HG02678 (cell line): ENCODE measurements around the gene TEAD4.
A peak's percentile ranks its signal among the peaks of the same experiment; 100 is the strongest.

ENCODE experiments used
- ATAC-seq: cut with Tn5 transposase; IDR thresholded peaks from one replicate; pipeline ENCODE4 v1.9.1; 2021; ENCODE audit warnings: mild to moderate bottlenecking, moderate library complexity; ENCODE audit not compliant: unreplicated experiment

The TEAD4 gene

GRCh38 chr12:3028108-3028507 lies 68.9 kb downstream of the TEAD4 start:
- no peak for ATAC-seq

- ATAC-seq = no peak
Observed at GRCh38 chr12:3030821-3031429, 71.7 kb downstream of the TEAD4 start.

- ATAC-seq = no peak
Observed at GRCh38 chr12:3032161-3032560, 73.0 kb downstream of the TEAD4 start.

- no peak for ATAC-seq
Observed at GRCh38 chr12:3032770-3033538, 73.8 kb downstream of the TEAD4 start.

GRCh38 chr12:3033539-3033867 lies 74.3 kb downstream of the TEAD4 start:
- no peak for ATAC-seq

GRCh38 chr12:3034067-3034750 lies 75.0 kb downstream of the TEAD4 start:
- peak; percentile 48 for ATAC-seq

- ATAC-seq = no peak
Observed at GRCh38 chr12:3035171-3035570, 76.0 kb downstream of the TEAD4 start.

GRCh38 chr12:3035815-3036702 lies 76.9 kb downstream of the TEAD4 start:
- ATAC-seq = no peak

GRCh38 chr12:3036901-3037600 lies 77.9 kb downstream of the TEAD4 start:
- ATAC-seq = no peak

GRCh38 chr12:3038166-3038565 lies 79.0 kb downstream of the TEAD4 start:
- ATAC-seq = no peak

- no peak for ATAC-seq
Observed at GRCh38 chr12:3038926-3039510, 79.8 kb downstream of the TEAD4 start.

- no peak for ATAC-seq
Observed at GRCh38 chr12:3040026-3040656, 80.9 kb downstream of the TEAD4 start.

GRCh38 chr12:3040663-3041544 lies 81.7 kb downstream of the TEAD4 start:
- ATAC-seq = no peak

- ATAC-seq = peak; percentile 80
Observed at GRCh38 chr12:3041558-3042164, 82.5 kb downstream of the TEAD4 start.

- ATAC-seq = no peak
Observed at GRCh38 chr12:3042394-3042793, 83.2 kb downstream of the TEAD4 start.

GRCh38 chr12:3042826-3043225 lies 83.6 kb downstream of the TEAD4 start:
- ATAC-seq = no peak

- ATAC-seq = no peak
Observed at GRCh38 chr12:3043406-3043805, 84.2 kb downstream of the TEAD4 start.

GRCh38 chr12:3044141-3044630 lies 85.0 kb downstream of the TEAD4 start:
- ATAC-seq = no peak
